ENCODE measurements around the gene FLNB. TPM values are rescaled to one million over a fixed set of nuclear protein-coding genes. Genes with fewer than 3 reads are reported as not detected.

The FLNB gene
- total RNA-seq, 1 experiment from 2014 or later = 315 TPM

DNA sequence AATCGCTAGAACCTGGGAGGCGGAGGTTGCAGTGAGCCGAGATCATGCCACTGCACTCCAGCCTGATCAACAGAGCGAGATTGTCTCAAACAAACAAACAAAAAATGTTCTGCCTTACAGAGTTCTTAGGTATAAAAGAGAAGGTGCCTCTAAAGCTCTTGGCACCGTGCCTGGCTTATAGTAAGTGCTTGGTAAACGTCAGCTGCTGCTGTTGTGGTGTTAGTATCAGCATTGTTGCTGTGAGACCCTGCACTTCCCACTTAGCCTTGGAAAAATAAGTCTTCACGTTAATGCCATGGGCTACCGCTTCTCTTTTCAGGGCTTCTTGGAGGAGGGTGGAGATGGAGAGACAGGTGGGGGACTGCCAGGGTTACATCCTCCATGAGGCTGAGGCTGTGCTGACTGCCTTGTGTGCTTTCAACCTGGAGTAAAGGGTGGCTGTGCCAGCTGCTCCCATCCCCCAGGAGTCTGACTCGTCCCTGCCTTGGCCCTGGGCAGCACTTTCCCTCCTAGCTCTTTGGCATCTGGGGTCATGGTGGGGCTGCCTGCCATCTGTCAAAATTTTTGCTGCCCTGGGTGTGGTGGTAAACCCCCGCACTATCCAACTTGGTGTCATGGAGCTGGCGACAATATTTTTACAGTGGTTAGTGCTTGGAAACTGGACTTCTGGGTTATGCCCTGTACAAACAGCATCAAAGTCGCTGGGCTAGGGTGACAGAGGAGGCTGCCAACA lies 17.8 kb downstream of the FLNB start:
- POLR2A ChIA-PET = no interaction called here
- H3K9me3 Mint-ChIP-seq (ENCODE audit: unreplicated experiment) = no peaks in the 10 kb centered on the region
- H3K36me3 ChIP-seq (ENCODE audit: control insufficient read depth, insufficient read depth, low read length) = no peaks in the 10 kb centered on the region
- H3K27me3 ChIP-seq (replicated peaks; ENCODE audit: control insufficient read depth, insufficient read depth, low read length) = no peaks in the 10 kb centered on the region
- no peaks in the 10 kb centered on the region for H3K9me3 ChIP-seq
- H3K36me3 Mint-ChIP-seq (ENCODE audit: insufficient read depth, unreplicated experiment) = peaks cover 47% of the 10 kb centered on the region
- peaks cover 37% of the 10 kb centered on the region for H3K4me1 Mint-ChIP-seq (ENCODE audit: low read depth, unreplicated experiment)
- no peak for DNase-seq
- BruUV-seq (replicated peaks) = no TSS peak
- H3K4me3 ChIP-seq (ENCODE audit: low read depth, low read length) = no peak overlapping the region
- H3K27me3 Mint-ChIP-seq (ENCODE audit: insufficient read depth, unreplicated experiment) = no peaks in the 10 kb centered on the region
- intact Hi-C loops (cut with micrococcal nuclease; ENCODE audit: unreplicated experiment) = no loop called here
- no peak overlapping the region for H3K4me3 Mint-ChIP-seq (ENCODE audit: unreplicated experiment)
- TF ChIP-seq CTCF (IDR thresholded peaks at IDR 0.05; ENCODE audit: insufficient read depth in 1 of 2, low read depth in 1 of 2, low read length in 1 of 2, severe bottlenecking in 1 of 2, unreplicated experiment in 1 of 2) = no peak
- CTCF ChIA-PET = no interaction called here
- H3K27ac Mint-ChIP-seq (ENCODE audit: unreplicated experiment) = peak overlapping the region; percentile 14
- peaks cover 32% of the 10 kb centered on the region for H3K4me1 ChIP-seq

- Mint-ChIP-seq H3K4me1 (ENCODE audit: low read depth, unreplicated experiment) (peaks cover 31% of the 10 kb centered on the region), H3K4me3 (ENCODE audit: unreplicated experiment) (no peak overlapping the region), H3K9me3 (ENCODE audit: unreplicated experiment) (no peaks in the 10 kb centered on the region), H3K27me3 (ENCODE audit: insufficient read depth, unreplicated experiment) (no peaks in the 10 kb centered on the region), H3K36me3 (ENCODE audit: insufficient read depth, unreplicated experiment) (peaks cover 48% of the 10 kb centered on the region), H3K27ac (ENCODE audit: unreplicated experiment) (peak overlapping the region; percentile 14)
- BruUV-seq (replicated peaks) = no TSS peak
- no peaks in the 10 kb centered on the region for H3K36me3 ChIP-seq (ENCODE audit: control insufficient read depth, insufficient read depth, low read length)
- intact Hi-C loops (cut with micrococcal nuclease; ENCODE audit: unreplicated experiment) = no loop called here
- no peaks in the 10 kb centered on the region for H3K9me3 ChIP-seq
- peaks cover 26% of the 10 kb centered on the region for H3K4me1 ChIP-seq
- H3K4me3 ChIP-seq (ENCODE audit: low read depth, low read length) = no peak overlapping the region
- no peak for DNase-seq
- no peak for TF ChIP-seq CTCF (IDR thresholded peaks at IDR 0.05; ENCODE audit: insufficient read depth in 1 of 2, low read depth in 1 of 2, low read length in 1 of 2, severe bottlenecking in 1 of 2, unreplicated experiment in 1 of 2)
- H3K27me3 ChIP-seq (replicated peaks; ENCODE audit: control insufficient read depth, insufficient read depth, low read length) = no peaks in the 10 kb centered on the region
- ChIA-PET CTCF (no interaction called here), POLR2A (no interaction called here)
Observed at GRCh38 chr3:58026598-58026997, 18.4 kb downstream of the FLNB start.

GRCh38 chr3:58027704-58028317 lies 19.6 kb downstream of the FLNB start:
- H3K4me3 Mint-ChIP-seq (ENCODE audit: unreplicated experiment) = no peak overlapping the region
- no peaks in the 10 kb centered on the region for H3K36me3 ChIP-seq (ENCODE audit: control insufficient read depth, insufficient read depth, low read length)
- no TSS peak for BruUV-seq (replicated peaks)
- peaks cover 55% of the 10 kb centered on the region for H3K36me3 Mint-ChIP-seq (ENCODE audit: insufficient read depth, unreplicated experiment)
- TF ChIP-seq CTCF (IDR thresholded peaks at IDR 0.05; ENCODE audit: insufficient read depth in 1 of 2, low read depth in 1 of 2, low read length in 1 of 2, severe bottlenecking in 1 of 2, unreplicated experiment in 1 of 2) = no peak
- no peaks in the 10 kb centered on the region for H3K9me3 Mint-ChIP-seq (ENCODE audit: unreplicated experiment)
- intact Hi-C loops (cut with micrococcal nuclease; ENCODE audit: unreplicated experiment) = no loop called here
- H3K9me3 ChIP-seq = no peaks in the 10 kb centered on the region
- H3K27me3 Mint-ChIP-seq (ENCODE audit: insufficient read depth, unreplicated experiment) = no peaks in the 10 kb centered on the region
- H3K27me3 ChIP-seq (replicated peaks; ENCODE audit: control insufficient read depth, insufficient read depth, low read length) = no peaks in the 10 kb centered on the region
- peaks cover 29% of the 10 kb centered on the region for H3K4me1 Mint-ChIP-seq (ENCODE audit: low read depth, unreplicated experiment)
- peak overlapping the region; percentile 60 for H3K27ac Mint-ChIP-seq (ENCODE audit: unreplicated experiment)
- H3K4me3 ChIP-seq (ENCODE audit: low read depth, low read length) = no peak overlapping the region
- H3K4me1 ChIP-seq = peaks cover 30% of the 10 kb centered on the region
- ChIA-PET POLR2A (no interaction called here), CTCF (no interaction called here)
- no peak for DNase-seq

Measured in Caco-2 (cell line).